WTC11 (cell line): ENCODE measurements around the gene ATL2. TPM values are rescaled to one million over a fixed set of nuclear protein-coding genes. Genes with fewer than 3 reads are reported as not detected.

Source experiments
- ARID4B ChIP-seq: sonication (generic); formaldehyde crosslinking; IDR thresholded peaks from 2 replicates; pipeline ENCODE4 v1.8.0; 2023; ENCODE audit warnings: missing genetic modification reagents, mild to moderate bottlenecking, borderline replicate concordance
- CTCF ChIP-seq: fragments of 200-600 bp; IDR thresholded peaks from 2 replicates; pipeline ENCODE4 v1.8.0; 2022; ENCODE audit warnings: antibody characterized with exemption
- E2F5 ChIP-seq: sonication (generic); formaldehyde crosslinking; IDR thresholded peaks from 2 replicates; pipeline ENCODE4 v1.8.1; 2022; ENCODE audit warnings: mild to moderate bottlenecking, moderate library complexity, missing genetic modification reagents
- GABPB1 ChIP-seq: sonication (generic); formaldehyde crosslinking; IDR thresholded peaks from 2 replicates; pipeline ENCODE4 v1.8.1; 2023; ENCODE audit warnings: mild to moderate bottlenecking, missing genetic modification reagents
- IRF1 ChIP-seq: sonication (generic); formaldehyde crosslinking; IDR thresholded peaks from 2 replicates; pipeline ENCODE4 v1.8.0; 2023; ENCODE audit warnings: missing genetic modification reagents
- JUN ChIP-seq: sonication (generic); formaldehyde crosslinking; IDR thresholded peaks from 2 replicates; pipeline ENCODE4 v1.8.0; 2023; ENCODE audit warnings: mild to moderate bottlenecking, missing genetic modification reagents
- MYBL2 ChIP-seq: sonication (generic); formaldehyde crosslinking; IDR thresholded peaks from 2 replicates; pipeline ENCODE4 v1.8.1; 2023; ENCODE audit warnings: mild to moderate bottlenecking, moderate library complexity, missing genetic modification reagents
- NR2C2 ChIP-seq: sonication (generic); formaldehyde crosslinking; IDR thresholded peaks from 2 replicates; pipeline ENCODE4 v1.8.0; 2022; ENCODE audit warnings: mild to moderate bottlenecking, missing genetic modification reagents
- OVOL2 ChIP-seq: fragments of 250-450 bp; sonication (Bioruptor Pico); IDR thresholded peaks from 2 replicates; pipeline ENCODE4 v1.9.0; 2021; ENCODE audit warnings: mild to moderate bottlenecking, borderline replicate concordance
- PRDM15 ChIP-seq: sonication (generic); formaldehyde crosslinking; IDR thresholded peaks from 2 replicates; pipeline ENCODE4 v1.8.0; 2022; ENCODE audit warnings: missing genetic modification reagents
- TCF7 ChIP-seq: sonication (generic); formaldehyde crosslinking; IDR thresholded peaks from 2 replicates; pipeline ENCODE4 v1.8.0; 2022; ENCODE audit warnings: mild to moderate bottlenecking, low read depth, missing genetic modification reagents, moderate library complexity
- ZNF263 ChIP-seq: sonication (generic); formaldehyde crosslinking; IDR thresholded peaks from 2 replicates; pipeline ENCODE4 v1.8.1; 2022; ENCODE audit warnings: low read depth, mild to moderate bottlenecking, moderate library complexity, missing genetic modification reagents
- ZNF671 ChIP-seq: fragments of 250-450 bp; sonication (Bioruptor Pico); IDR thresholded peaks from 2 replicates; pipeline ENCODE4 v1.8.0; 2021; ENCODE audit warnings: mild to moderate bottlenecking
- total RNA-seq: library from RNA; stranded (reverse); gene quantifications from 3 replicates; pipeline ENCODE4 v1.2.3, GENCODE V29; 2021
- TF ChIP-seq, protein P1 (sequence below): sonication (generic); formaldehyde crosslinking; IDR thresholded peaks from 2 replicates; pipeline ENCODE4 v1.8.1; 2022; ENCODE audit warnings: low read depth, mild to moderate bottlenecking, moderate library complexity, missing genetic modification reagents, borderline replicate concordance

The ATL2 gene
- total RNA-seq, 1 experiment from 2014 or later = 90.5 TPM

DNA sequence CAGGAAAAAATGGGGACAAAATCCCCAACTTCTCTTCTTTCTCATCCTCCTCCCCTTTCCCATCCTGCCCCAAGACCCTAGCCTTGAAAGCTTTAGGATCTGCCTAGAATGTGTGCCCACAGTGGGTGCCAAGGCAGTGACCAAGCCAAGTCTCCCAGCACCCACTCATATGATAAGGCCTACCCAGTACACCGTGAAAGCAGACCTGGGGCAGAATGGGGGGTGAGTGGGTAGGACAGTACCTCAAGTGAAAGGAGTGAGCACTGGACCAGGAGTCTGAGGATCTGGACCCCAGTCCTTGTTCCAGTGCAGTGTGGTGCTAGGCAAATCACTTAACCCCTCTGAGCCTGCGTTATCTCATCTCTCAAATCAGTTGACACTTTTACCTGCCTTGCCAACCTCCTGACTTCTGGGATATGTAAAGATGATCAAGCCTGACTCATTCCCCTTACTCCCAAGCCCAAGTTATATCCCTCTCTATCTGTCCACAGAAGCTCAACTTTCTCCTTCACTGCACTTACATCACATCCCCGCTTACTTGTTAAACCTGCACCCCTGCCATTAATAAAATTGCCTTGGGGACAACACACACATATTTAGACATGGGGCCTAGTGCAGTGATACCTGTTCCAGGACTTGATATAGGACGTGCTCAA lies 109.7 kb downstream of the ATL2 start (continued):
- no peak for TF ChIP-seq ARID4B (CRISPR knock-in tag)
- TF ChIP-seq ZNF263 (CRISPR knock-in tag) = no peak
- no peak for TF ChIP-seq CTCF
- TF ChIP-seq, protein P1, sequence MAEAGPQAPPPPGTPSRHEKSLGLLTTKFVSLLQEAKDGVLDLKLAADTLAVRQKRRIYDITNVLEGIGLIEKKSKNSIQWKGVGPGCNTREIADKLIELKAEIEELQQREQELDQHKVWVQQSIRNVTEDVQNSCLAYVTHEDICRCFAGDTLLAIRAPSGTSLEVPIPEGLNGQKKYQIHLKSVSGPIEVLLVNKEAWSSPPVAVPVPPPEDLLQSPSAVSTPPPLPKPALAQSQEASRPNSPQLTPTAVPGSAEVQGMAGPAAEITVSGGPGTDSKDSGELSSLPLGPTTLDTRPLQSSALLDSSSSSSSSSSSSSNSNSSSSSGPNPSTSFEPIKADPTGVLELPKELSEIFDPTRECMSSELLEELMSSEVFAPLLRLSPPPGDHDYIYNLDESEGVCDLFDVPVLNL (CRISPR knock-in tag) = no peak
- TF ChIP-seq TCF7 (CRISPR knock-in tag) = no peak
- no peak for TF ChIP-seq MYBL2 (CRISPR knock-in tag)
- no peak for TF ChIP-seq E2F5 (CRISPR knock-in tag)
- TF ChIP-seq JUN = no peak
- TF ChIP-seq PRDM15 (CRISPR knock-in tag) = no peak
- TF ChIP-seq OVOL2 (CRISPR knock-in tag) = no peak
- TF ChIP-seq ZNF671 (CRISPR knock-in tag) = no peak
- TF ChIP-seq NR2C2 (CRISPR knock-in tag) = no peak
- TF ChIP-seq IRF1 (CRISPR knock-in tag) = no peak
- no peak for TF ChIP-seq GABPB1 (CRISPR knock-in tag)
- TF ChIP-seq, all 79 proteins: peak for 0
